ENCODE measurements around the gene MLPH.

DNA sequence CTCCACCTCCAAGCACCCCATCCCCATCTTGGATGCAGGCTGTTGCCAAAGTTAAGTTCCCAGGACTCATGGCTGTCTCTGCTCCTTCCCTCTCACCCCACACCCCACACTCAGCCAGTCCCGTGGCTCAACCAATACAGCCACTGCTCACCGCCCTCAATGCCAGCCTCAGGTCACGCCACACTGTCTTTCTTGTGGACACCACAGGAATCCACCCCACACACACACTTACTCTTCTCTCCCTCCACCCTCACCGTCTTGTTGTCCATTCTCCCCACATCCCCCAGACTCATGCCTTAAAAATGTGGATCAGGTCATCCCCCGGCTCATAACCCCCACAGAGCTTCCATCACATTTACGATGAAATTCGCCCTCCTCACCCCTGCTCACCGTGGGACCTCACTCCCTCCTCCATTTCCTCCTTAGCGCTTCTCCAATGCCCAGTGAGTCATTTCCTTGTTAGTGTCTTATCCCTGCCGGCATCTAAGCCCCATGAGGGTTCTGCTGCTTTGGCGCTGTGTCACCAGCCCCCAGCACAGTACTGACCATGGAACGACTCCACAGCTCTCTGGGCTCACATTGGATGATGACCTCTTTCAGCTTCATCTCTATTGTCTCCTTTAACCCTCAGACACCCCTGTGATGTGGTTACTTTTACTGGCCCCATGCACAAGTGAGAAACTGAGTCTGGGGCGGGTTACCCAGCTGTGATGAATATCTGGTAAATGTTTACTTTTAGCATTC lies 13.8 kb downstream of the MLPH start:
- TF ChIP-seq, protein P1, sequence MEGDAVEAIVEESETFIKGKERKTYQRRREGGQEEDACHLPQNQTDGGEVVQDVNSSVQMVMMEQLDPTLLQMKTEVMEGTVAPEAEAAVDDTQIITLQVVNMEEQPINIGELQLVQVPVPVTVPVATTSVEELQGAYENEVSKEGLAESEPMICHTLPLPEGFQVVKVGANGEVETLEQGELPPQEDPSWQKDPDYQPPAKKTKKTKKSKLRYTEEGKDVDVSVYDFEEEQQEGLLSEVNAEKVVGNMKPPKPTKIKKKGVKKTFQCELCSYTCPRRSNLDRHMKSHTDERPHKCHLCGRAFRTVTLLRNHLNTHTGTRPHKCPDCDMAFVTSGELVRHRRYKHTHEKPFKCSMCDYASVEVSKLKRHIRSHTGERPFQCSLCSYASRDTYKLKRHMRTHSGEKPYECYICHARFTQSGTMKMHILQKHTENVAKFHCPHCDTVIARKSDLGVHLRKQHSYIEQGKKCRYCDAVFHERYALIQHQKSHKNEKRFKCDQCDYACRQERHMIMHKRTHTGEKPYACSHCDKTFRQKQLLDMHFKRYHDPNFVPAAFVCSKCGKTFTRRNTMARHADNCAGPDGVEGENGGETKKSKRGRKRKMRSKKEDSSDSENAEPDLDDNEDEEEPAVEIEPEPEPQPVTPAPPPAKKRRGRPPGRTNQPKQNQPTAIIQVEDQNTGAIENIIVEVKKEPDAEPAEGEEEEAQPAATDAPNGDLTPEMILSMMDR (IDR thresholded peaks at IDR 0.05) = no peak
- no peak for TF ChIP-seq ZFX (IDR thresholded peaks at IDR 0.05; ENCODE audit: borderline replicate concordance)

Measured in 22Rv1 (cell line).